HG03378 (cell line): ENCODE data around the gene ATP1A2.

Source experiments
- ATAC-seq: cut with Tn5 transposase; IDR thresholded peaks from one replicate; pipeline ENCODE4 v1.9.1; 2021; ENCODE audit warnings: mild to moderate bottlenecking, moderate library complexity; ENCODE audit not compliant: unreplicated experiment

ATP1A2 gene

GRCh38 chr1:160115545-160116282, at the start of gene ATP1A2:
ATP1A2 (plus strand) TSS chr1:160115759; CDS start chr1:160115862, 103 bp downstream.
- no peak for ATAC-seq

DNA sequence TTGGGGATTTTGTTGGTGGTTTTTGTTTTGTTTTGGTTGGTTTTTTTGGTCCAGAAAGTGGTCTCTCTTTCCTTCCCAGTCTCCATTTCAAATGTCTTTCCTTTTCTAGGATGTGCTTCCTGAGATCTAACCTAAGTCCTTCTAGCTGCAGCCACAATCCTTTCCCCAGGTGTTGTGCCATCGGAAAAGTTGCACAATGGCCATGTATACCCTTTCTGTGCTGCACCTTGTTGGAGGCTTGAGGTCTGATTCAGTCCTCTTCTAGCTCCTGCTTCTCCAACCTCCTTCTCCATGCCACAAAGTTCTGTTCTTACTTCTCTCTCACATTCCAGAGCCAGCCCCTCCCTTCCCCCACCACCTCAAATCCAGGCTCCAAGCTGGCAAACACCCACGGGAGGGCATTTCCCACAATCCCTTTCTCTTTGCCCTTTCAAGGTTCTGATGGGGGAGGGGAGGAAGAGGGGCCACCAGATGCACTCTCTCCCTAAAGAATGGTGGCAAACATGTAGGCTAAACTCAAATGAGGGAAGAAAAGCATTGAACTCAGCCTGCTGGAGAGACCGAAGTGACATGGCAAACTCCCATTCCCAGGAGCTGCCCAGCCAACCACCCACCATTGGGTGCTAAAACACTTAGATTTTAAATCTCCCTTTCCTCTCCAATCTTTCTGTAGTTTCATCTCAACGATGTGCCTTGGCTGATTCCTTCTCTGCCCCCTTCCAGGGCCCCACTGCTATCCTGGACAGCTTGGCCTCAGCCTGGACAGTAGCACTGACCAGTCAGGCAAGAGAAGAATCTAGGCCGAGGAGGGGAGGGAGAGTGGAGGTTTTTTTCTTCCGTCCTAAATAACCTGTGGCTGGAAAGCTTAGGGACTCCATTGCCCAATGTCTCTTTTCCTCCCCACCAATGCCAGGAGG, 48.5 kb upstream of the ATP1A2 start:
- no peak for ATAC-seq

DNA sequence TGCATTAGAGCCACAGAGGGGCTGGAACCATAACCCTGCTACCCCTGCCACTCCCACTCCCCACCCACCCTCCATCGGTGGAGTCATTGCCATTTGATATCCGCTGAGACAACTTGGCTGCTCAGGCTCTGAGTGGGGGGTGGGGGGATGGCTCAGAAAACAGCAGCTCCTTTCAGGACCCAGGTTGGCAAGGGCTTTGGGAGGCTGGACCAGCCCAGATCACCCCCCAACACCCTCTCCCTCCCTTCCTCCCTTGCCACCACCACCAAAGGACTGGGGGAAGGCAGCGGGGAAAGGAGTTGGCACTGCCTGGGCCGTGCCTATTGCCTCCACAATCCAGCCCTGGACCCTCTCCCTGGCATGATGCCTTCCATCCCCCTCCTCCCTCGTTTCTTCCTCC, 47.3 kb upstream of the ATP1A2 start:
- ATAC-seq, result no peak

GRCh38 chr1:160069460-160070231, 45.9 kb upstream of the ATP1A2 start, which contains the start of gene KCNJ10:
KCNJ10 (minus strand) TSS chr1:160070160; CDS start chr1:160042532, 27,628 bp downstream.
- no peak for ATAC-seq

GRCh38 chr1:160070243-160071163, 45.1 kb upstream of the ATP1A2 start:
- no peak for ATAC-seq

DNA sequence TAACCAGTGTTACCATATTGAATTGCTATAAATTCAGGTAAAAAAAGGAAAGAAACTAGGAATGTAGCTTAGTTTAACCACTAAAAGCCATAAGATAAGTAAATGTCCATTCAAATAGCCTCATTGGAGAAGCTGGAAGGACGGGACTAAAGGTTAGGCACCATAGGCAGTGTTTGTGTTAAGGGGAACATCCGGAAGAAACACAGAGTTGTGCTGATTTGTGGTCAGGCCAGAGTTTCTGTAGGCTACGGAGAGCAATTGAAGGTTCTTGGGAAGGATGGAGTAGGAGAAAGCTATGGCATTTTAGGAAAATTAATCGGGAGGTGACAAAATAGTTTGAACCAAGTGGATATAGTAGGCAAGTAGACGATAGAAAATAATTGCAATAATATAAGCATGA, 44.3 kb upstream of the ATP1A2 start:
- ATAC-seq, result no peak

GRCh38 chr1:160074865-160075264, 40.7 kb upstream of the ATP1A2 start:
- ATAC-seq, result no peak

DNA sequence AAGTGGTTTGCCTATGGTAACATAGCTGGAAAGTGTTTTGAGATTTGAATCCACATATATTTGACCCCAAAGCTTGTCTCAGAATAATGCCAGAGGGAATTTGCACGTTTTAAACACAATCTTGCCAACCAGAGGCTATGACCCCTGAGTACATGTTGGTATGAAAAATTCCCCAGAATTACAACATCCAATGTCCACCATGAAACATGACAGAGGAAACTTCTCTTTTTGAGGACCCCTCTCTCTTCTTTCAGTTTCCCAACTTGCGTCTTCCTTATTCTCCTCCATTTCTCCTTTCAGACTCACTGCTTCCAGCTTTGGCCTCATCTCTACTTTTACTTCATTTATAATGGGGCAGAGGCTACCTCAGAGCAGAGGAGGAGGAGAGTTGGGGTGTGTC, 39.7 kb upstream of the ATP1A2 start:
- no peak for ATAC-seq

- no peak for ATAC-seq
Measured at GRCh38 chr1:160076295-160076694, 39.3 kb upstream of the ATP1A2 start.

- ATAC-seq, result no peak
Measured at GRCh38 chr1:160077486-160077885, 38.1 kb upstream of the ATP1A2 start.

GRCh38 chr1:160078512-160079195, 36.9 kb upstream of the ATP1A2 start:
- ATAC-seq, result no peak

DNA sequence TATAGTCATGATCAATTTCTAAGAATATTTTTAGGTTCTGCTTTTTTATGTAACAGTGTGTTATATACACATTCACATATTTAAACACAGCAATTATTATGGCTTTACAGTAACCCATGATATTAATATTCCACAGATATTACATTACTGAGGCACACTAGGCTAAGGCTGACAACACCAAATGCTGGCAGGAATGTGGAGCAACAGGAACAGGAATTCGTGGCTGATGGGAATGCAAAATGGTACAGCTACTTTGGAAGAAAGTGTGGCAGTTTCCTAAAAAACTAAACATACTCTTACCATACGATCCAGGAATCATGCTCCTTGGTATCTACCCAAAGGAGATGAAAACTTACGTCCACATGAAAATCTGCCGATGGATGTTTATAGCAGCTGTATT, 36.1 kb upstream of the ATP1A2 start:
- ATAC-seq, result no peak

GRCh38 chr1:160080381-160081100, 35.0 kb upstream of the ATP1A2 start:
- ATAC-seq, result no peak

GRCh38 chr1:160081261-160081936, 34.2 kb upstream of the ATP1A2 start, which contains the start of gene KCNJ9:
KCNJ9 (plus strand) TSS chr1:160081538; CDS start chr1:160084031, 2,493 bp downstream.
- no peak for ATAC-seq

- no peak for ATAC-seq
Measured at GRCh38 chr1:160082487-160082886, 33.1 kb upstream of the ATP1A2 start.

DNA sequence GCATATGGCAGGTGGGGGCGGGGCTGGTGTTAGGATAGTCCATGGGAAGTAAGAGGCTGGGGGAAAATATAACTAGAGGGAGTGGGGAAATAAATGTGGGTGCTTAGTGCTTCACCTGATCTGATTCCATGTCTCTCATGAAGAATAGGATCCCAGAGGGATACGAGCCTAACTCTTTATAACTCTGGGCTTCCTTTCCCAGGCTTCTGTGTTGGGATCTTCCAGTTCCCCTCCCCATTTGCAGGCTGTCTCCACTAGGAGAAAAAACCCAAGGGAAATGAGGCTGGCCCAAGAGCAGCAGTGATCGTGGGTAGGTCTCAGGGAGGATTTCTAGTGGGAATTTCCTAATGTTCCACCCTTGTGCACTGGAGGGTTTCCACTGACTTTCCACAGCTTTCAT, 32.6 kb upstream of the ATP1A2 start:
- ATAC-seq, result no peak

DNA sequence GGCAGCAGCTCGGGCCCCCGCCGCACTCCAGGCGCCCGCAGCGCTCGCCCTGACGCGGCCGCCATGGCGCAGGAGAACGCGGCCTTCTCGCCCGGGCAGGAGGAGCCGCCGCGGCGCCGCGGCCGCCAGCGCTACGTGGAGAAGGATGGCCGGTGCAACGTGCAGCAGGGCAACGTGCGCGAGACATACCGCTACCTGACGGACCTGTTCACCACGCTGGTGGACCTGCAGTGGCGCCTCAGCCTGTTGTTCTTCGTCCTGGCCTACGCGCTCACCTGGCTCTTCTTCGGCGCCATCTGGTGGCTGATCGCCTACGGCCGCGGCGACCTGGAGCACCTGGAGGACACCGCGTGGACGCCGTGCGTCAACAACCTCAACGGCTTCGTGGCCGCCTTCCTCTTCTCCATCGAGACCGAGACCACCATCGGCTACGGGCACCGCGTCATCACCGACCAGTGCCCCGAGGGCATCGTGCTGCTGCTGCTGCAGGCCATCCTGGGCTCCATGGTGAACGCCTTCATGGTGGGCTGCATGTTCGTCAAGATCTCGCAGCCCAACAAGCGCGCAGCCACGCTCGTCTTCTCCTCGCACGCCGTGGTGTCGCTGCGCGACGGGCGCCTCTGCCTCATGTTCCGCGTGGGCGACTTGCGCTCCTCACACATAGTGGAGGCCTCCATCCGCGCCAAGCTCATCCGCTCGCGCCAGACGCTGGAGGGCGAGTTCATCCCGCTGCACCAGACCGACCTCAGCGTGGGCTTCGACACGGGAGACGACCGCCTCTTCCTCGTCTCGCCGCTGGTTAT, 31.4 kb upstream of the ATP1A2 start:
- no peak for ATAC-seq
